ENCODE results near the gene ZXDC.

ZXDC gene

GRCh38 chr3:126394179-126394976 is 81.3 kb downstream of the ZXDC start, which contains the start of gene CFAP100:
Gene CFAP100 (plus strand): TSS chr3:126394909. CDS start chr3:126396001, 1,092 bp downstream.
- no peak for DNase-seq (ENCODE audit: low spot score)

GRCh38 chr3:126393563-126393962 is 82.1 kb downstream of the ZXDC start:
- no peak for DNase-seq (ENCODE audit: low spot score)

GRCh38 chr3:126392246-126392645 is 83.4 kb downstream of the ZXDC start:
- no peak for DNase-seq (ENCODE audit: low spot score)

- no peak for DNase-seq (ENCODE audit: low spot score)
These were observed 84.1 kb downstream of the ZXDC start for GRCh38 chr3:126391631-126392030.

GRCh38 chr3:126390751-126391150 is 84.9 kb downstream of the ZXDC start:
- DNase-seq (ENCODE audit: low spot score) = no peak

GRCh38 chr3:126390201-126390600 is 85.5 kb downstream of the ZXDC start:
- no peak for DNase-seq (ENCODE audit: low spot score)

- no peak for DNase-seq (ENCODE audit: low spot score)
These were observed 85.9 kb downstream of the ZXDC start for GRCh38 chr3:126389794-126390146.

GRCh38 chr3:126389112-126389793 is 86.4 kb downstream of the ZXDC start:
- peak; percentile 85 for DNase-seq (ENCODE audit: low spot score)

All from left forelimb (tissue), 1 donor.